PC-3 (cell line): ENCODE results near the gene SLC39A11. TPM values are rescaled to one million over a fixed set of nuclear protein-coding genes. Genes with fewer than 3 reads are reported as not detected.
"Not testable (repeated sequence)": the region's sequence is repeated elsewhere in the genome, so short reads cannot be mapped to it uniquely, and the experiment has no call there.

Experiments
- ATAC-seq: fragments of 200-7000 bp; cut with Tn5 transposase; 2 replicates; pipeline ENCODE4 v1.9.1; 2020; ENCODE audit warnings: mild to moderate bottlenecking, moderate library complexity
- BruUV-seq: library from RNA; stranded (reverse); fragments of 400-500 nt; replicated peaks from 2 replicates; lab custom pipeline; 2021; lab: Mats Ljungman, UMichigan
- CTCF ChIA-PET: fragments of 300-600 bp; sonication (Branson Sonifier 250); formaldehyde crosslinking; loops from one replicate; lab custom pipeline; 2022; ENCODE audit warnings: antibody characterized with exemption; lab: Charles Lee
- POLR2A ChIA-PET: fragments of 300-600 bp; sonication (Branson Sonifier 250); formaldehyde crosslinking; loops from one replicate; lab custom pipeline; 2022; ENCODE audit warnings: antibody characterized with exemption; ENCODE audit not compliant: unreplicated experiment; lab: Charles Lee
- DNase-seq: peaks from one replicate; pipeline ENCODE4 v3.0.0-alpha.2; 2015
- H2AFZ ChIP-seq: fragments of 300-600 bp; sonication (generic); 2 replicates; pipeline ENCODE4 v1.6.0; 2016; ENCODE audit warnings: antibody characterized with exemption, low read length
- H3F3A ChIP-seq: fragments of 300-600 bp; sonication (generic); one replicate; pipeline ENCODE4 v1.6.0; 2017; ENCODE audit warnings: antibody characterized with exemption, low read length, control low read depth, mild to moderate bottlenecking; ENCODE audit not compliant: unreplicated experiment
- H3K27ac ChIP-seq: fragments of 300-600 bp; sonication (generic); 2 replicates; pipeline ENCODE4 v1.5.1; 2016; ENCODE audit warnings: mild to moderate bottlenecking, low read length
- H3K27me3 ChIP-seq: fragments of 300-600 bp; sonication (generic); 2 replicates; pipeline ENCODE4 v1.6.1; 2016; ENCODE audit warnings: low read length, mixed read lengths
- H3K36me3 ChIP-seq: fragments of 300-600 bp; sonication (generic); 2 replicates; pipeline ENCODE4 v1.6.1; 2016; ENCODE audit warnings: low read depth, mixed run types, low read length, mixed read lengths
- H3K4me1 ChIP-seq: fragments of 300-600 bp; sonication (generic); 2 replicates; pipeline ENCODE4 v1.5.1; 2016; ENCODE audit warnings: low read length; ENCODE audit not compliant: insufficient read depth
- H3K4me2 ChIP-seq: fragments of 300-600 bp; sonication (generic); 2 replicates; pipeline ENCODE4 v1.6.0; 2016; ENCODE audit warnings: low read length
- H3K4me3 ChIP-seq: fragments of 300-600 bp; sonication (generic); 2 replicates; pipeline ENCODE4 v1.5.1; 2016; ENCODE audit warnings: mild to moderate bottlenecking, low read length, mixed read lengths
- H3K79me2 ChIP-seq: fragments of 300-600 bp; sonication (generic); 2 replicates; pipeline ENCODE4 v1.6.1; 2017; ENCODE audit warnings: low read length, mixed read lengths
- H3K9ac ChIP-seq: fragments of 300-600 bp; sonication (generic); 2 replicates; pipeline ENCODE4 v1.6.0; 2016; ENCODE audit warnings: mild to moderate bottlenecking, low read length
- H3K9me2 ChIP-seq: fragments of 300-600 bp; sonication (generic); replicated peaks from 2 replicates; pipeline ENCODE4 v1.6.1; 2016; ENCODE audit warnings: mixed run types, low read length, mixed read lengths
- H3K9me3 ChIP-seq: fragments of 300-600 bp; sonication (generic); 2 replicates; pipeline ENCODE4 v1.6.1; 2016; ENCODE audit warnings: low read length, mixed read lengths
- H4K20me1 ChIP-seq: fragments of 300-600 bp; sonication (generic); 2 replicates; pipeline ENCODE4 v1.6.1; 2016; ENCODE audit warnings: low read length, mixed read lengths
- EZH2 ChIP-seq: fragments of 300-600 bp; sonication (generic); IDR thresholded peaks from one replicate; pipeline ENCODE4 v1.6.1; 2017; ENCODE audit warnings: antibody characterized with exemption, mild to moderate bottlenecking, low read length; ENCODE audit not compliant: unreplicated experiment
- EZH2phosphoT487 ChIP-seq: fragments of 300-600 bp; sonication (generic); IDR thresholded peaks from 2 replicates; pipeline ENCODE4 v1.6.1; 2018; ENCODE audit warnings: mild to moderate bottlenecking, antibody characterized with exemption, low read length, borderline replicate concordance
- intact Hi-C: fragments of 100-400 bp; cut with micrococcal nuclease; formaldehyde crosslinking; loops from 2 replicates; pipeline ENCODE4 v1.9.0; 2023
- total RNA-seq: library from RNA; depleted of rRNA; stranded (reverse); fragments of >200 nt; gene quantifications from 2 replicates; pipeline ENCODE4 v1.2.3, GENCODE V29; 2014
- TF ChIP-seq, protein P1 (sequence below): fragments of 300-600 bp; sonication (generic); conservative IDR thresholded peaks from 2 replicates; pipeline ENCODE4 v1.5.1; 2017; ENCODE audit warnings: antibody characterized with exemption, low read depth, mild to moderate bottlenecking, low read length

Gene SLC39A11
- total RNA-seq, 1 experiment from 2014 or later: 37.7 TPM

DNA sequence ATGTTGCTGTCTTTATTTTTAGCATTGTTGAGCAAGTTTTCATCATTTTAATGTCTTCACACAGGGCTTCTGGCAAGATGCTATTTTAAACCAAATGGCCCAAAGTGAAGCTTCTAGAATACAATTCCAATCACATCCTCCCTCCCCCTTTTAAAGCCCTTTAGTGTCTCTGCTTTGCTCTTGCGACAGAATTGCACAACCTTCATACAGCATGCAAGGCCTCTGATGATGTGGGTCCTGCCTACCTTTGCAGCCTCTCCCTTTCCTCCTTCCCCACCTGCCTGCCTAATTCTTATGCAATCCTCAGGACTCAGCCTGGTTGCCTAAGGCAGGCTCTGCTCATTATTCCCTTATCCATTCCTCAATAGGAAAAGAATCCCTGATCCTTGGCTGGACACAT lies 381.7 kb downstream of the SLC39A11 start:
- TSS peak; percentile 88 for BruUV-seq
- peaks cover 9% of the 10 kb centered on the region; the same call in 1 of the 2 replicates for H3K36me3 ChIP-seq
- no peak overlapping the region for H2AFZ ChIP-seq
- no peak for TF ChIP-seq EZH2
- TF ChIP-seq, protein P1, sequence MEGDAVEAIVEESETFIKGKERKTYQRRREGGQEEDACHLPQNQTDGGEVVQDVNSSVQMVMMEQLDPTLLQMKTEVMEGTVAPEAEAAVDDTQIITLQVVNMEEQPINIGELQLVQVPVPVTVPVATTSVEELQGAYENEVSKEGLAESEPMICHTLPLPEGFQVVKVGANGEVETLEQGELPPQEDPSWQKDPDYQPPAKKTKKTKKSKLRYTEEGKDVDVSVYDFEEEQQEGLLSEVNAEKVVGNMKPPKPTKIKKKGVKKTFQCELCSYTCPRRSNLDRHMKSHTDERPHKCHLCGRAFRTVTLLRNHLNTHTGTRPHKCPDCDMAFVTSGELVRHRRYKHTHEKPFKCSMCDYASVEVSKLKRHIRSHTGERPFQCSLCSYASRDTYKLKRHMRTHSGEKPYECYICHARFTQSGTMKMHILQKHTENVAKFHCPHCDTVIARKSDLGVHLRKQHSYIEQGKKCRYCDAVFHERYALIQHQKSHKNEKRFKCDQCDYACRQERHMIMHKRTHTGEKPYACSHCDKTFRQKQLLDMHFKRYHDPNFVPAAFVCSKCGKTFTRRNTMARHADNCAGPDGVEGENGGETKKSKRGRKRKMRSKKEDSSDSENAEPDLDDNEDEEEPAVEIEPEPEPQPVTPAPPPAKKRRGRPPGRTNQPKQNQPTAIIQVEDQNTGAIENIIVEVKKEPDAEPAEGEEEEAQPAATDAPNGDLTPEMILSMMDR: no peak
- no peak for TF ChIP-seq EZH2phosphoT487
- H3K9me3 ChIP-seq: 0 out of 2 replicates have a peak, but pooled peaks cover 5% of the 10 kb centered on the region
- peak overlapping the region; percentile 77 for H3K27ac ChIP-seq
- no peaks in the 10 kb centered on the region for H3F3A ChIP-seq
- peak overlapping the region; percentile 14; the same call in 1 of the 2 replicates for H3K9ac ChIP-seq
- H3K27me3 ChIP-seq: no peaks in the 10 kb centered on the region
- H3K4me3 ChIP-seq: no peak overlapping the region
- no peaks in the 10 kb centered on the region for H3K79me2 ChIP-seq
- ChIA-PET CTCF (no interaction called here), POLR2A (no interaction called here)
- intact Hi-C loops: loop anchor here (10.0 kb wide), 1 partner anchor 286 kb away; no protein-coding TSS in a partner anchor
- peaks cover 43% of the 10 kb centered on the region for H3K4me1 ChIP-seq
- no peaks in the 10 kb centered on the region for H3K9me2 ChIP-seq
- no peaks in the 10 kb centered on the region for H4K20me1 ChIP-seq
- peak; percentile 40 for DNase-seq
- ATAC-seq: no peak
- H3K4me2 ChIP-seq: peak overlapping the region; percentile 13; the same call in 1 of the 2 replicates

DNA sequence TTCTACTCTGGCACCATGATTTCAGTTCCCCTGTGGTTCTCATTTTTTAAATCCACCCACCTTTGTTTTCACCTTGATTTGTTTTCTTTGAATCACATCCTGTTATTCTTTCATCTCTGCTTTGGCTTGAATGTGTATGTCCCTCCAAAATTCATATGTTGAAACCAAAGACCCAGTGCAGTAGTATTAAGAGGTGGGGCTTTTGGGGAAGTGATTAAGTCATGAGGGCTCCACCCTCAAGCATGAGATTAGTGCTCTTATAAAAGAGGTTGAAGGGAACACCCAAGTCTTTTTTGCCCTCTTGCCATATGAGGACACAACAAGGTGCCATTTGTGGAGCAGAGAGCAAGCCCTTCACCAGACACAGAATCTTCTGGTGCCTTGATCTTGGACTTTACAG lies 382.3 kb downstream of the SLC39A11 start:
- H3K4me2 ChIP-seq: peak overlapping the region; percentile 13
- peak; percentile 81 for ATAC-seq
- TF ChIP-seq, protein P1: no peak
- no peak for TF ChIP-seq EZH2
- no peak for TF ChIP-seq EZH2phosphoT487
- CTCF ChIA-PET: interaction anchor here (0.6 kb wide), 1 partner anchor 545 kb away, joined by 3 read pairs; no protein-coding TSS in a partner anchor
- H3K79me2 ChIP-seq: no peaks in the 10 kb centered on the region
- no peaks in the 10 kb centered on the region for H3K27me3 ChIP-seq
- no peaks in the 10 kb centered on the region for H4K20me1 ChIP-seq
- peak; percentile 78 for DNase-seq
- H3K27ac ChIP-seq: peak overlapping the region; percentile 77
- no TSS peak for BruUV-seq
- no peaks in the 10 kb centered on the region for H3F3A ChIP-seq
- peak overlapping the region; percentile 14; the same call in 1 of the 2 replicates for H3K9ac ChIP-seq
- intact Hi-C loops: loop anchor here (10.0 kb wide), 1 partner anchor 285 kb away; no protein-coding TSS in a partner anchor
- H3K36me3 ChIP-seq: peaks cover 9% of the 10 kb centered on the region; the same call in 1 of the 2 replicates
- POLR2A ChIA-PET: no interaction called here
- no peaks in the 10 kb centered on the region for H3K9me2 ChIP-seq
- no peak overlapping the region for H2AFZ ChIP-seq
- H3K9me3 ChIP-seq: 0 out of 2 replicates have a peak, but pooled peaks cover 5% of the 10 kb centered on the region
- no peak overlapping the region for H3K4me3 ChIP-seq
- peaks cover 36% of the 10 kb centered on the region for H3K4me1 ChIP-seq

DNA sequence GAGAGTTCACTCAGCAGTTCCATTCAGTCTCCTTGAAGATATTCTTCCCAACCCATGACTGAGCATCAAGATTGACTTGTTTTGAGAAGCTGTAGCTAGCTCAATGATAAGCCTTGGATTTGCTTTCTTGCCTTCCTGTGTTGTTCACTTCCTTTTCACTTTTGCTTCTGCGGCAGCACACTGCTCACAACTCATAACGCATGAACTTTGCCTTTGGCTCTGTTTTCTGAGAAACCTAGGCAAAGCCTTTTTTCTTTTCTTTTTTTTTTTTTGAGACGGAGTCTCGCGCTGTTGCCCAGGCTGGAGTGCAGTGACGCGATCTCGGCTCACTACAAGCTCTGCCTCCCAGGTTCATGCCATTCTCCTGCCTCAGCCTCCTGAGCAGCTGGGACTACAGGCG lies 383.8 kb downstream of the SLC39A11 start:
- H3K27me3 ChIP-seq, H3K27ac ChIP-seq, H3K9ac ChIP-seq, H3F3A ChIP-seq, H3K4me2 ChIP-seq, ATAC-seq, H3K36me3 ChIP-seq, H3K4me3 ChIP-seq, H3K9me3 ChIP-seq, H4K20me1 ChIP-seq, DNase-seq, intact Hi-C loops, H3K79me2 ChIP-seq, H3K9me2 ChIP-seq, POLR2A ChIA-PET, H2AFZ ChIP-seq, BruUV-seq, CTCF ChIA-PET: not testable (repeated sequence)
- H3K4me1 ChIP-seq: peaks cover 28% of the 10 kb centered on the region
